GM12878 (cell line): Measurements from ENCODE around the gene TPK1. TPM values are rescaled to one million over a fixed set of nuclear protein-coding genes. Genes with fewer than 3 reads are reported as not detected.

Experiments
- ATAC-seq: fragments of 200-7000 bp; cut with Tn5 transposase; 3 replicates; pipeline ENCODE4 v1.9.1; 2020; ENCODE audit warnings: mild to moderate bottlenecking, moderate library complexity
- BruUV-seq: library from RNA; stranded (reverse); fragments of 400-500 nt; replicated peaks from 2 replicates; lab custom pipeline; 2021; lab: Mats Ljungman, UMichigan
- CTCF ChIA-PET: fragments of 300-600 bp; sonication (Branson Sonifier 250); formaldehyde crosslinking; extraction: SDS; loops from one replicate; lab custom pipeline; 2021; ENCODE audit warnings: inconsistent platforms; lab: Yijun Ruan, JAX
- POLR2A ChIA-PET: fragments of 350-600 bp; formaldehyde crosslinking; extraction: SDS; loops from one replicate; lab custom pipeline; 2021; ENCODE audit warnings: inconsistent platforms; lab: Charles Lee
- RAD21 ChIA-PET: fragments of 300-600 bp; sonication (Branson Sonifier 250); formaldehyde crosslinking; loops from one replicate; lab custom pipeline; 2023; ENCODE audit warnings: antibody characterized with exemption; ENCODE audit not compliant: unreplicated experiment; lab: Charles Lee
- SMC1A ChIA-PET: fragments of 300-600 bp; sonication (Branson Sonifier 250); formaldehyde crosslinking; loops from one replicate; lab custom pipeline; 2023; ENCODE audit not compliant: unreplicated experiment, uncharacterized antibody; lab: Charles Lee
- DNase-seq: peaks from one replicate; pipeline ENCODE4 v3.0.0-alpha.2; 2011; ENCODE audit warnings: low read depth, low spot score
- FAIRE-seq: peaks from 3 replicates; lab custom pipeline; 2011; peaks lifted over from hg19 to GRCh38; lab: Jason Lieb, UNC
- H2AFZ ChIP-seq: 2 replicates; pipeline ENCODE4 v1.6.0; 2011; ENCODE audit warnings: low read depth, low read length, control low read depth; ENCODE audit not compliant: control insufficient read depth
- H3K27ac ChIP-seq: 2 replicates; pipeline ENCODE4 v1.5.1; 2011; ENCODE audit warnings: control low read depth; ENCODE audit not compliant: control insufficient read depth, insufficient read depth
- H3K27me3 ChIP-seq, 2 experiments: replicated peaks in 1 of 2; 2 replicates each; pipeline versions ENCODE4 v1.6.0 to v1.6.1; 2011; ENCODE audit warnings: low read length in 1 of 2; ENCODE audit not compliant: control insufficient read depth in 2 of 2, insufficient read depth in 2 of 2
- H3K36me3 ChIP-seq, 2 experiments: 2 replicates each; pipeline ENCODE4 v1.5.1; 2011; ENCODE audit warnings: low read length in 1 of 2; ENCODE audit not compliant: control insufficient read depth in 2 of 2, insufficient read depth in 2 of 2
- H3K4me1 ChIP-seq: 2 replicates; pipeline ENCODE4 v1.6.1; 2011; ENCODE audit warnings: mild to moderate bottlenecking, low read length, moderate library complexity, mixed read lengths; ENCODE audit not compliant: control insufficient read depth, insufficient read depth
- H3K4me2 ChIP-seq: 2 replicates; pipeline ENCODE4 v1.6.0; 2011; ENCODE audit warnings: control low read depth; ENCODE audit not compliant: control insufficient read depth, insufficient read depth
- H3K4me3 ChIP-seq: fragments of 200-600 bp; sonication (generic); 2 replicates; pipeline ENCODE4 v1.5.1; 2016
- H3K79me2 ChIP-seq: 2 replicates; pipeline ENCODE4 v1.6.0; 2011; ENCODE audit warnings: low read length; ENCODE audit not compliant: control insufficient read depth, insufficient read depth
- H3K9ac ChIP-seq: 2 replicates; pipeline ENCODE4 v1.8.0; 2011; ENCODE audit warnings: low read length, control low read depth, mixed read lengths; ENCODE audit not compliant: control insufficient read depth, insufficient read depth
- H3K9me3 ChIP-seq: replicated peaks from 3 replicates; pipeline ENCODE4 v1.5.1; 2011; ENCODE audit warnings: mild to moderate bottlenecking, low read length; ENCODE audit not compliant: control insufficient read depth, insufficient read depth
- H4K20me1 ChIP-seq: 2 replicates; pipeline ENCODE4 v1.6.0; 2011; ENCODE audit not compliant: control insufficient read depth, insufficient read depth
- EZH2 ChIP-seq: IDR thresholded peaks from 2 replicates; pipeline ENCODE4 v1.6.1; 2012; ENCODE audit warnings: low read depth, mild to moderate bottlenecking, control low read depth, inconsistent platforms, low read length, borderline replicate concordance; ENCODE audit not compliant: control insufficient read depth
- HDAC6 ChIP-seq: fragments of 200-600 bp; sonication (generic); IDR thresholded peaks from one replicate; pipeline ENCODE4 v1.8.0; 2017; ENCODE audit warnings: antibody characterized with exemption; ENCODE audit not compliant: unreplicated experiment
- NRF1 ChIP-seq: conservative IDR thresholded peaks from 2 replicates; pipeline ENCODE4 v1.6.1; 2011; ENCODE audit warnings: mild to moderate bottlenecking, low read depth, low read length, improper control_type of control experiment
- RCOR1 ChIP-seq: conservative IDR thresholded peaks from 2 replicates; pipeline ENCODE4 v1.6.1; 2012; ENCODE audit warnings: low read depth, low read length, improper control_type of control experiment
- SUPT20H ChIP-seq: IDR thresholded peaks from 2 replicates; pipeline ENCODE4 v1.6.1; 2011; ENCODE audit warnings: low read depth, mild to moderate bottlenecking, low read length, moderate library complexity, borderline replicate concordance; ENCODE audit not compliant: control insufficient read depth
- ZNF384 ChIP-seq: IDR thresholded peaks from 2 replicates; pipeline ENCODE4 v1.6.1; 2012; ENCODE audit warnings: low read depth, mild to moderate bottlenecking, low read length, improper control_type of control experiment, borderline replicate concordance
- ZSCAN29 ChIP-seq: fragments of 450-650 bp; IDR thresholded peaks from 2 replicates; pipeline ENCODE4 v1.6.1; 2017; ENCODE audit warnings: mild to moderate bottlenecking, moderate library complexity
- WGBS: methylation state at CpG from one replicate; pipeline ENCODE4 v1.1.6; 2016; ENCODE audit warnings: low lambda C conversion rate; ENCODE audit not compliant: insufficient replicate concordance, insufficient coverage; ENCODE audit errors: missing lambda C conversion rate; 5-methylcytosine and 5-hydroxymethylcytosine counted together
- in situ Hi-C: fragments of 300-500 bp; cut with MboI; formaldehyde crosslinking; loops from 9 replicates; pipeline ENCODE4 v1.14.3; 2018; ENCODE audit warnings: mixed read lengths
- intact Hi-C: fragments of 100-400 bp; cut with micrococcal nuclease; formaldehyde crosslinking; loops from one replicate; pipeline ENCODE4 v1.14.2; 2022; ENCODE audit not compliant: unreplicated experiment
- polyA plus RNA-seq, 11 experiments: library from polyadenylated mRNA; depleted of rRNA in 4 of 11; unstranded in 6 of 11; stranded (reverse) in 5 of 11; fragments of >200 nt; fragmentation: Nextera tagmentation in 4 of 11; fragmentation: Illumina TruSeq in 1 of 11; extraction: Ambion mirVana in 4 of 11; extraction: Trizol in 1 of 11; gene quantifications; 1 replicate in 1 of 11; 2 replicates in 10 of 11; pipeline versions ENCODE4 v1.2.1 to v1.2.3, GENCODE V29; 2011 to 2016; ENCODE audit warnings: inconsistent platforms in 2 of 11, missing spikeins in 2 of 11, low read depth in 1 of 11
- total RNA-seq, 4 experiments: library from RNA; depleted of rRNA in 3 of 4; stranded (reverse); fragments of >200 nt in 3 of 4; fragmentation: Illumina TruSeq in 1 of 4; extraction: Trizol in 1 of 4; gene quantifications; 2 replicates each; pipeline versions ENCODE4 v1.2.1 to v1.2.3, GENCODE V29; 2013 to 2021
- TF ChIP-seq, protein P1 (sequence below): IDR thresholded peaks from 2 replicates; pipeline ENCODE4 v1.6.1; 2011; ENCODE audit warnings: borderline replicate concordance, low read depth, mild to moderate bottlenecking, moderate library complexity, low read length; ENCODE audit not compliant: insufficient read depth, poor library complexity, severe bottlenecking
- TF ChIP-seq, protein P2 (sequence below): fragments of 450-650 bp; IDR thresholded peaks from 2 replicates; pipeline ENCODE4 v1.6.1; 2016; ENCODE audit warnings: mild to moderate bottlenecking
- TF ChIP-seq, protein P3 (sequence below): fragments of 450-650 bp; conservative IDR thresholded peaks from 2 replicates; pipeline ENCODE4 v1.6.1; 2017; ENCODE audit warnings: mild to moderate bottlenecking, moderate library complexity
- TF ChIP-seq, protein P4 (sequence below): fragments of 450-650 bp; IDR thresholded peaks from 2 replicates; pipeline ENCODE4 v1.6.1; 2018; ENCODE audit warnings: borderline replicate concordance, mild to moderate bottlenecking; ENCODE audit not compliant: partially characterized antibody
- TF ChIP-seq, protein P5 (sequence below): IDR thresholded peaks from 2 replicates; pipeline ENCODE4 v1.6.1; 2012; ENCODE audit warnings: low read depth, low read length, improper control_type of control experiment

TPK1 gene
- total and polyA plus RNA-seq, 10 of the 15 experiments (the other 5 are each of a cell fraction or from before 2014, with no cell fraction given) = 7.1 to 19.0 (median 9.3) TPM

DNA sequence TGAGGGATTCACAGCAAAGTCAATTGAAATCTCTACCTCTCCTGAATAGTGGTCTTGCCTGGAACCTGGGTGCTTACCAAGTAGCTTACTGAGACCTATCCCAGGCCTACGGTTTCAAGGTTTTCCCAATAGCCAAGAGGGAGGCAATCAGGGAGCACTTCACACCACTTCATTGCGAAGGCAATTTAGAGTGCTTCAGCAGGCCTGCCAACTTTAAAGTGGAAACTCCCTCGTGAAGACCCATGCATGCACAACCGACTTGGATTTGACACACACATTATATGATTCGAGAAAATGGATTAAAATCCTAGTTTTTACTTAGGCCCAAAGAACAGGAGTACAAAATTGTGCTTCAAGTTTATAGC, 380.8 kb downstream of the TPK1 start:
- no peaks in the 10 kb centered on the region for H3K27me3 ChIP-seq
- ChIA-PET POLR2A (no interaction called here), RAD21 (no interaction called here), CTCF (interaction anchor here (0.6 to 1.7 kb wide), 3 partner anchors 8 to 20 kb away, joined by 4 to 5 read pairs (median 4); no protein-coding TSS in a partner anchor), SMC1A (interaction anchor here (1.0 kb wide), 1 partner anchor 283 kb away, joined by 3 read pairs; no protein-coding TSS in a partner anchor)
- H3K27ac ChIP-seq = no peak overlapping the region
- no peak overlapping the region for H3K4me3 ChIP-seq
- in situ Hi-C loops (no loop called here), intact Hi-C loops (no loop called here)
- no peaks in the 10 kb centered on the region for H3K79me2 ChIP-seq
- no peak overlapping the region for H3K4me2 ChIP-seq
- no peak overlapping the region for H3K9ac ChIP-seq
- no peaks in the 10 kb centered on the region for H3K36me3 ChIP-seq
- BruUV-seq = no TSS peak
- DNase-seq (no peak), FAIRE-seq (no peak), ATAC-seq (no peak)
- no peak overlapping the region for H2AFZ ChIP-seq
- WGBS = 10% methylated on average over 5 of the region's 5 CpGs
- no peaks in the 10 kb centered on the region for H3K4me1 ChIP-seq
- no peaks in the 10 kb centered on the region for H4K20me1 ChIP-seq
- H3K9me3 ChIP-seq = no peaks in the 10 kb centered on the region; the same call in 1 of the 3 replicates
- TF ChIP-seq RCOR1 = no peak
- no peak for TF ChIP-seq NRF1
- TF ChIP-seq, protein P1, sequence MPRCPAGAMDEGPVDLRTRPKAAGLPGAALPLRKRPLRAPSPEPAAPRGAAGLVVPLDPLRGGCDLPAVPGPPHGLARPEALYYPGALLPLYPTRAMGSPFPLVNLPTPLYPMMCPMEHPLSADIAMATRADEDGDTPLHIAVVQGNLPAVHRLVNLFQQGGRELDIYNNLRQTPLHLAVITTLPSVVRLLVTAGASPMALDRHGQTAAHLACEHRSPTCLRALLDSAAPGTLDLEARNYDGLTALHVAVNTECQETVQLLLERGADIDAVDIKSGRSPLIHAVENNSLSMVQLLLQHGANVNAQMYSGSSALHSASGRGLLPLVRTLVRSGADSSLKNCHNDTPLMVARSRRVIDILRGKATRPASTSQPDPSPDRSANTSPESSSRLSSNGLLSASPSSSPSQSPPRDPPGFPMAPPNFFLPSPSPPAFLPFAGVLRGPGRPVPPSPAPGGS = no peak
- TF ChIP-seq, protein P2, sequence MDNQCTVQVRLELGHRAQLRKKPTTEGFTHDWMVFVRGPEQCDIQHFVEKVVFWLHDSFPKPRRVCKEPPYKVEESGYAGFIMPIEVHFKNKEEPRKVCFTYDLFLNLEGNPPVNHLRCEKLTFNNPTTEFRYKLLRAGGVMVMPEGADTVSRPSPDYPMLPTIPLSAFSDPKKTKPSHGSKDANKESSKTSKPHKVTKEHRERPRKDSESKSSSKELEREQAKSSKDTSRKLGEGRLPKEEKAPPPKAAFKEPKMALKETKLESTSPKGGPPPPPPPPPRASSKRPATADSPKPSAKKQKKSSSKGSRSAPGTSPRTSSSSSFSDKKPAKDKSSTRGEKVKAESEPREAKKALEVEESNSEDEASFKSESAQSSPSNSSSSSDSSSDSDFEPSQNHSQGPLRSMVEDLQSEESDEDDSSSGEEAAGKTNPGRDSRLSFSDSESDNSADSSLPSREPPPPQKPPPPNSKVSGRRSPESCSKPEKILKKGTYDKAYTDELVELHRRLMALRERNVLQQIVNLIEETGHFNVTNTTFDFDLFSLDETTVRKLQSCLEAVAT = no peak
- no peak for TF ChIP-seq ZSCAN29
- TF ChIP-seq HDAC6 = no peak
- TF ChIP-seq SUPT20H = no peak
- TF ChIP-seq, protein P3, sequence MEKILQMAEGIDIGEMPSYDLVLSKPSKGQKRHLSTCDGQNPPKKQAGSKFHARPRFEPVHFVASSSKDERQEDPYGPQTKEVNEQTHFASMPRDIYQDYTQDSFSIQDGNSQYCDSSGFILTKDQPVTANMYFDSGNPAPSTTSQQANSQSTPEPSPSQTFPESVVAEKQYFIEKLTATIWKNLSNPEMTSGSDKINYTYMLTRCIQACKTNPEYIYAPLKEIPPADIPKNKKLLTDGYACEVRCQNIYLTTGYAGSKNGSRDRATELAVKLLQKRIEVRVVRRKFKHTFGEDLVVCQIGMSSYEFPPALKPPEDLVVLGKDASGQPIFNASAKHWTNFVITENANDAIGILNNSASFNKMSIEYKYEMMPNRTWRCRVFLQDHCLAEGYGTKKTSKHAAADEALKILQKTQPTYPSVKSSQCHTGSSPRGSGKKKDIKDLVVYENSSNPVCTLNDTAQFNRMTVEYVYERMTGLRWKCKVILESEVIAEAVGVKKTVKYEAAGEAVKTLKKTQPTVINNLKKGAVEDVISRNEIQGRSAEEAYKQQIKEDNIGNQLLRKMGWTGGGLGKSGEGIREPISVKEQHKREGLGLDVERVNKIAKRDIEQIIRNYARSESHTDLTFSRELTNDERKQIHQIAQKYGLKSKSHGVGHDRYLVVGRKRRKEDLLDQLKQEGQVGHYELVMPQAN = no peak
- TF ChIP-seq, protein P4, sequence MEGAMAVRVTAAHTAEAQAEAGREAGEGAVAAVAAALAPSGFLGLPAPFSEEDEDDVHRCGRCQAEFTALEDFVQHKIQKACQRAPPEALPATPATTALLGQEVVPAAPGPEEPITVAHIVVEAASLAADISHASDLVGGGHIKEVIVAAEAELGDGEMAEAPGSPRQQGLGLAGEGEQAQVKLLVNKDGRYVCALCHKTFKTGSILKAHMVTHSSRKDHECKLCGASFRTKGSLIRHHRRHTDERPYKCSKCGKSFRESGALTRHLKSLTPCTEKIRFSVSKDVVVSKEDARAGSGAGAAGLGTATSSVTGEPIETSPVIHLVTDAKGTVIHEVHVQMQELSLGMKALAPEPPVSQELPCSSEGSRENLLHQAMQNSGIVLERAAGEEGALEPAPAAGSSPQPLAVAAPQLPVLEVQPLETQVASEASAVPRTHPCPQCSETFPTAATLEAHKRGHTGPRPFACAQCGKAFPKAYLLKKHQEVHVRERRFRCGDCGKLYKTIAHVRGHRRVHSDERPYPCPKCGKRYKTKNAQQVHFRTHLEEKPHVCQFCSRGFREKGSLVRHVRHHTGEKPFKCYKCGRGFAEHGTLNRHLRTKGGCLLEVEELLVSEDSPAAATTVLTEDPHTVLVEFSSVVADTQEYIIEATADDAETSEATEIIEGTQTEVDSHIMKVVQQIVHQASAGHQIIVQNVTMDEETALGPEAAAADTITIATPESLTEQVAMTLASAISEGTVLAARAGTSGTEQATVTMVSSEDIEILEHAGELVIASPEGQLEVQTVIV = no peak
- TF ChIP-seq EZH2 = no peak
- TF ChIP-seq ZNF384 = no peak
- TF ChIP-seq, protein P5, sequence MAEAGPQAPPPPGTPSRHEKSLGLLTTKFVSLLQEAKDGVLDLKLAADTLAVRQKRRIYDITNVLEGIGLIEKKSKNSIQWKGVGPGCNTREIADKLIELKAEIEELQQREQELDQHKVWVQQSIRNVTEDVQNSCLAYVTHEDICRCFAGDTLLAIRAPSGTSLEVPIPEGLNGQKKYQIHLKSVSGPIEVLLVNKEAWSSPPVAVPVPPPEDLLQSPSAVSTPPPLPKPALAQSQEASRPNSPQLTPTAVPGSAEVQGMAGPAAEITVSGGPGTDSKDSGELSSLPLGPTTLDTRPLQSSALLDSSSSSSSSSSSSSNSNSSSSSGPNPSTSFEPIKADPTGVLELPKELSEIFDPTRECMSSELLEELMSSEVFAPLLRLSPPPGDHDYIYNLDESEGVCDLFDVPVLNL = no peak
